IMR-90 (cell line): ENCODE measurements around the gene TTLL7. TPM values are rescaled to one million over a fixed set of nuclear protein-coding genes. Genes with fewer than 3 reads are reported as not detected.
A peak's percentile ranks its signal among the peaks of the same experiment; 100 is the strongest.

Experiments
- ATAC-seq: fragments of 200-7000 bp; cut with Tn5 transposase; 2 replicates; pipeline ENCODE4 v1.9.1; 2020; ENCODE audit warnings: low read depth, mild to moderate bottlenecking, moderate library complexity
- BruUV-seq: library from RNA; stranded (reverse); fragments of 400-500 nt; replicated peaks from 2 replicates; lab custom pipeline; 2021; lab: Mats Ljungman, UMichigan
- CTCF ChIA-PET: fragments of 300-600 bp; formaldehyde crosslinking; extraction: SDS; loops from one replicate; lab custom pipeline; 2021; ENCODE audit warnings: antibody characterized with exemption; lab: Yijun Ruan, JAX
- POLR2A ChIA-PET: fragments of 300-600 bp; sonication (Branson Sonifier 250); formaldehyde crosslinking; loops from one replicate; lab custom pipeline; 2022; ENCODE audit warnings: antibody characterized with exemption; ENCODE audit not compliant: unreplicated experiment; lab: Charles Lee
- DNase-seq: peaks from one replicate; pipeline ENCODE4 v3.0.0; 2013
- H2AFZ ChIP-seq: replicated peaks from 2 replicates; pipeline ENCODE3; 2013; ENCODE audit warnings: low read length, mild to moderate bottlenecking; ENCODE audit not compliant: poor library complexity
- H2AK5ac ChIP-seq: 2 replicates; pipeline ENCODE4 v1.6.1; 2013; ENCODE audit warnings: low read depth, low read length, inconsistent platforms
- H2AK9ac ChIP-seq: replicated peaks from 2 replicates; pipeline ENCODE3; 2013; ENCODE audit warnings: mild to moderate bottlenecking, low read depth, low read length, moderate library complexity; ENCODE audit not compliant: poor library complexity
- H2BK120ac ChIP-seq: 2 replicates; pipeline ENCODE4 v1.6.1; 2013; ENCODE audit warnings: low read depth, low read length, inconsistent platforms
- H2BK15ac ChIP-seq: 3 replicates; pipeline ENCODE4 v1.6.1; 2013; ENCODE audit warnings: low read depth, low read length, inconsistent platforms
- H2BK20ac ChIP-seq: 2 replicates; pipeline ENCODE4 v1.6.1; 2013; ENCODE audit warnings: low read depth, mild to moderate bottlenecking, inconsistent platforms, low read length, moderate library complexity
- H2BK5ac ChIP-seq: 2 replicates; pipeline ENCODE4 v1.6.1; 2013; ENCODE audit warnings: mild to moderate bottlenecking, low read depth, low read length, inconsistent platforms; ENCODE audit not compliant: poor library complexity, severe bottlenecking
- H3K14ac ChIP-seq: replicated peaks from 2 replicates; pipeline ENCODE4 v1.6.1; 2013; ENCODE audit warnings: low read depth, low read length, inconsistent platforms
- H3K18ac ChIP-seq: 2 replicates; pipeline ENCODE4 v1.6.1; 2013; ENCODE audit warnings: low read depth, low read length, control low read depth
- H3K23ac ChIP-seq: 2 replicates; pipeline ENCODE4 v1.6.1; 2013; ENCODE audit warnings: low read depth, low read length, inconsistent platforms
- H3K27ac ChIP-seq: 2 replicates; pipeline ENCODE4 v1.5.1; 2013; ENCODE audit warnings: mild to moderate bottlenecking, control low read depth, low read length; ENCODE audit not compliant: insufficient read depth
- H3K27me3 ChIP-seq: 2 replicates; pipeline ENCODE4 v1.6.1; 2013; ENCODE audit warnings: low read length; ENCODE audit not compliant: control insufficient read depth, insufficient read depth
- H3K36me3 ChIP-seq: 2 replicates; pipeline ENCODE4 v1.6.1; 2013; ENCODE audit warnings: low read length, mixed read lengths; ENCODE audit not compliant: control insufficient read depth, insufficient read depth
- H3K4ac ChIP-seq: 2 replicates; pipeline ENCODE4 v1.6.1; 2013; ENCODE audit warnings: low read depth, low read length, inconsistent platforms
- H3K4me1 ChIP-seq: 2 replicates; pipeline ENCODE4 v1.6.1; 2013; ENCODE audit warnings: low read length, mixed read lengths; ENCODE audit not compliant: control insufficient read depth, insufficient read depth
- H3K4me2 ChIP-seq: 2 replicates; pipeline ENCODE4 v1.6.1; 2013; ENCODE audit warnings: low read depth, mild to moderate bottlenecking, control low read depth, low read length, moderate library complexity
- H3K4me3 ChIP-seq: 2 replicates; pipeline ENCODE4 v1.5.1; 2013; ENCODE audit warnings: low read depth, mild to moderate bottlenecking, control low read depth, low read length, moderate library complexity; ENCODE audit not compliant: insufficient read depth
- H3K56ac ChIP-seq: 2 replicates; pipeline ENCODE4 v1.6.1; 2013; ENCODE audit warnings: low read length, inconsistent platforms; ENCODE audit not compliant: insufficient read depth; ENCODE audit errors: extremely low read depth
- H3K79me1 ChIP-seq, 2 experiments: 2 replicates each; pipeline ENCODE4 v1.6.1; 2013; ENCODE audit warnings: low read length in 2 of 2, inconsistent platforms in 1 of 2, low read depth in 1 of 2
- H3K9ac ChIP-seq: 2 replicates; pipeline ENCODE4 v1.6.1; 2013; ENCODE audit warnings: low read depth, low read length, control low read depth
- H3K9me1 ChIP-seq: 2 replicates; pipeline ENCODE4 v1.6.1; 2013; ENCODE audit warnings: low read length, inconsistent platforms; ENCODE audit not compliant: insufficient read depth
- H3K9me3 ChIP-seq: 2 replicates; pipeline ENCODE4 v1.6.1; 2013; ENCODE audit warnings: low read length; ENCODE audit not compliant: control insufficient read depth, insufficient read depth
- H4K20me1 ChIP-seq: 2 replicates; pipeline ENCODE4 v1.6.1; 2013; ENCODE audit warnings: low read length, inconsistent platforms; ENCODE audit not compliant: insufficient read depth
- H4K5ac ChIP-seq: 2 replicates; pipeline ENCODE4 v1.6.1; 2013; ENCODE audit warnings: mild to moderate bottlenecking, low read depth, low read length, control low read depth
- H4K8ac ChIP-seq, 2 experiments: 2 replicates each; pipeline ENCODE4 v1.6.1; 2013; ENCODE audit warnings: low read depth in 2 of 2, low read length in 2 of 2, control low read depth in 1 of 2, inconsistent platforms in 1 of 2
- H4K91ac ChIP-seq: 2 replicates; pipeline ENCODE4 v1.6.1; 2013; ENCODE audit warnings: low read depth, low read length, inconsistent platforms; ENCODE audit not compliant: insufficient read depth
- CEBPB ChIP-seq: IDR thresholded peaks from 2 replicates; pipeline ENCODE4 v1.6.1; 2012; ENCODE audit warnings: low read depth, low read length, improper control_type of control experiment
- RAD21 ChIP-seq: IDR thresholded peaks from 2 replicates; pipeline ENCODE4 v1.6.1; 2012; ENCODE audit warnings: low read length, improper control_type of control experiment
- USF2 ChIP-seq: fragments of 150-350 bp; IDR thresholded peaks from 2 replicates; pipeline ENCODE4 v1.6.1; 2017; ENCODE audit warnings: mild to moderate bottlenecking, antibody characterized with exemption, low read length, low read depth
- dilution Hi-C: fragments of 300-500 bp; cut with HindIII; formaldehyde crosslinking; loops from one replicate; pipeline ENCODE4 v1.14.3; 2018; ENCODE audit warnings: low sequenced_read_pairs; ENCODE audit not compliant: unreplicated experiment
- in situ Hi-C: fragments of 300-500 bp; cut with MboI; formaldehyde crosslinking; loops from 3 replicates; pipeline ENCODE4 v1.14.3; 2019; ENCODE audit warnings: low sequenced_read_pairs, inconsistent platforms, mixed read lengths
- intact Hi-C: fragments of 100-400 bp; cut with micrococcal nuclease; formaldehyde crosslinking; loops from 2 replicates; pipeline ENCODE4 v1.10.0; 2022
- polyA plus RNA-seq, 3 experiments: library from polyadenylated mRNA; depleted of rRNA; stranded (reverse); fragments of >200 nt; gene quantifications; 2 replicates each; pipeline ENCODE4 v1.2.3, GENCODE V29; 2012; ENCODE audit warnings: low replicate concordance in 1 of 3
- total RNA-seq: library from RNA; depleted of rRNA; stranded (reverse); fragments of >200 nt; gene quantifications from 2 replicates; pipeline ENCODE4 v1.2.3, GENCODE V29; 2012

The TTLL7 gene
- total and polyA plus RNA-seq, 2 of the 4 experiments (the other 2 are of a cell fraction) = 5.7 to 8.1 TPM

GRCh38 chr1:83964153-83964552, 34.8 kb downstream of the TTLL7 start:
- no peak for DNase-seq
- in situ Hi-C loops = no loop called here
- no TSS peak for BruUV-seq

More at GRCh38 chr1:83964153-83964552, 34.8 kb downstream of the TTLL7 start:
- Histone ChIP-seq H2AK5ac (no peak overlapping the region), H3K27me3 (no peaks in the 10 kb centered on the region), H3K14ac (no peak overlapping the region), H3K4me3 (no peak overlapping the region), H3K23ac (no peak overlapping the region), H4K91ac (no peak overlapping the region), H2BK15ac (no peak overlapping the region), H3K27ac (no peak overlapping the region), H3K9me3 (no peaks in the 10 kb centered on the region), H2BK5ac (no peak overlapping the region), H4K5ac (no peak overlapping the region), H2AK9ac (no peak overlapping the region), H3K36me3 (no peaks in the 10 kb centered on the region), H2BK120ac (no peak overlapping the region), H4K20me1 (no peaks in the 10 kb centered on the region), H3K4ac (no peak overlapping the region), H3K79me1 (peaks cover 0 to 23% of the 10 kb centered on the region in 2 experiments; a peak in 2 of 4 replicates), H4K8ac (no peak overlapping the region), H3K18ac (no peak overlapping the region), H3K4me2 (no peak overlapping the region), H3K56ac (no peak overlapping the region), H2AFZ (no peak overlapping the region), H3K9ac (no peak overlapping the region), H3K4me1 (peaks cover 2% of the 10 kb centered on the region), H2BK20ac (no peak overlapping the region), H3K9me1 (no peaks in the 10 kb centered on the region)
- POLR2A ChIA-PET = no interaction called here
- intact Hi-C loops = no loop called here
- TF ChIP-seq CEBPB (peak; percentile 76), USF2 (no peak), RAD21 (no peak)
- no peak; the same call in 1 of the 2 replicates for ATAC-seq
- CTCF ChIA-PET = no interaction called here
- dilution Hi-C loops = no loop called here
